Activated naive CD8-positive, alpha-beta T cell (primary cell): ENCODE results near the gene SH3GL1.
A peak's percentile ranks its signal among the peaks of the same experiment; 100 is the strongest.

Experiments used
- H3K27ac Mint-ChIP-seq: one replicate; pipeline ENCODE4 v1.8.0; 2021; ENCODE audit warnings: mixed read lengths
- H3K27me3 Mint-ChIP-seq: one replicate; pipeline ENCODE4 v1.8.0; 2021; ENCODE audit warnings: mixed read lengths
- H3K36me3 Mint-ChIP-seq: one replicate; pipeline ENCODE4 v1.8.0; 2021; ENCODE audit warnings: mixed read lengths
- H3K4me1 Mint-ChIP-seq: one replicate; pipeline ENCODE4 v1.8.0; 2021; ENCODE audit warnings: low read depth, mixed read lengths
- H3K4me3 Mint-ChIP-seq: one replicate; pipeline ENCODE4 v1.8.0; 2021; ENCODE audit warnings: mild to moderate bottlenecking, mixed read lengths
- H3K9me3 Mint-ChIP-seq: one replicate; pipeline ENCODE4 v1.8.0; 2021; ENCODE audit warnings: low read depth, mixed read lengths

Gene SH3GL1

DNA sequence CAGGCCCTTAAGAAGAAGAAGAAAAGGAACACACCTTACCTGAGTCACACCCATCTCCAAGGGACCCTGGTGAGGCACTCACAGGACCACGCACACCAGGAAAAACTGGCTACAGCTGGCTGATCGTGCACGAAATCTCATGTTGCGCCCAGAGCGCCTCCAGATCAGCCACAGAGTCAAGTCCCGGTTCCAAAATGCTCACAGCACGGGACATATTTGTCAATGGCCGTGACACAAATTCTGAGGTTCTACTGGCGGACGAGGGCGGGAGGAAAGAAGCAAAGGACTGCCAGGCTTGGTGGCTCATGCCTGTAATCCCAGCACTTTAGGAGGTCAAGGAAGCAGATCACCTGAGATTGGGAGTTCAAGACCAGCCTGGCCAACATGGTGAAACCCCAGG lies 21.5 kb downstream of the SH3GL1 start:
- Mint-ChIP-seq H3K4me3 (peak overlapping the region; percentile 80), H3K36me3 (no peaks in the 10 kb centered on the region), H3K4me1 (peaks cover 57% of the 10 kb centered on the region), H3K27me3 (no peaks in the 10 kb centered on the region), H3K27ac (peak overlapping the region; percentile 91), H3K9me3 (no peaks in the 10 kb centered on the region)

DNA sequence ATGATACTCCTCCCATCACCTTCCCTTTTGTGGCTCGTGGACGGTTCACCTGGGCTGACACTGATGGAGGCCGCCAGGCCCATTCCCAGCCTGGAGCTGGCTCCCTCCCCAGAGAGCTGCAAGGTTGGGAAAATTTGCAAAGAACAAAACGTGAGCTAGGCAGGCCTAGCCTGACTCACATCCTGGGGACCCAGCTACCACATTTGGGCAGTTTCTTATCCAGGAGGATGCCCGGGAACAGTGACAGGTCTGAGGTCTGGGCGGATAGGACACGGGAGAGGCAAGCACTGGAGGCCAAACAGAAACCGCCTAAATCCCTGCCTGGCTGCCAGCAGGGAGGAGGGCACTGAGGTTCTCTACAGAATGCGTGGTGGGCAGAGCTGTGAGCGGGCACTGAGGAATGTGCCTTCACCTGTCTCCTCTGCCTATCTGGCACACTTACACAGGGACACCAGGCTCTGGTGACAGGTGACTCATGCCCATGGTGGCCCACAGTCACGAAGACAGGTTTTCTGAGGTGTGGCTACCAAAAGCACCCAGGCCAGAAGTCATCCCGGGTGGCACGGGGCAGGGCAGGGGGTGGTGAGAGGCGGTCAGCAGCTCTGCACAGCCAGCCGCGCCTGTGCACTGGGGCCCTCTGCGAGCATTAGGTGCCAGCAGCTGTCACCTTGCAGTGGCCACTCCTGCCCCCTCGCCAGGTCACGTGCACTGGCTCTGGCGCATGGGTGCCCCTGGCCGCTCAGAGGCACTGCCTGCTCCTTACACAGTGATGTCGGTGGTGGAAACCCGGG lies 23.2 kb downstream of the SH3GL1 start:
- H3K4me1 Mint-ChIP-seq, result peaks cover 60% of the 10 kb centered on the region
- no peaks in the 10 kb centered on the region for H3K36me3 Mint-ChIP-seq
- no peak overlapping the region for H3K27ac Mint-ChIP-seq
- H3K4me3 Mint-ChIP-seq, result no peak overlapping the region
- H3K9me3 Mint-ChIP-seq, result no peaks in the 10 kb centered on the region
- no peaks in the 10 kb centered on the region for H3K27me3 Mint-ChIP-seq

DNA sequence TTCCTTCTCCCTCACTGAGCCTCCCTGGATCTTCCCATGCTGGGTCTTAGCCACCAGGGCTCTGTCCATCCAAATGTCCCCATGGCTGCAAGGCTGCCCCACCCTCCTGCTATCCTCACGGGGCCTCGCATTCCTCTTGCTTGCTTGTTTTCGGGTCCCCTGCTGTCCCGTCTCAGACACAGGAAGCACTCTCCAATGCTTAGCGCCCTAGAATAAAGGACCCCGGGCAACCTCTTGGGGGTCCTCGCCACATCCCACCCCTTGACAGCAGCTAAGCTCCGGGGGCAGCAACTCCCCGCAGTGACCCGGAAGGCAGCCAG lies 23.7 kb downstream of the SH3GL1 start:
- Mint-ChIP-seq H3K27ac (no peak overlapping the region), H3K27me3 (no peaks in the 10 kb centered on the region), H3K4me3 (no peak overlapping the region), H3K9me3 (no peaks in the 10 kb centered on the region), H3K36me3 (no peaks in the 10 kb centered on the region), H3K4me1 (peaks cover 60% of the 10 kb centered on the region)

DNA sequence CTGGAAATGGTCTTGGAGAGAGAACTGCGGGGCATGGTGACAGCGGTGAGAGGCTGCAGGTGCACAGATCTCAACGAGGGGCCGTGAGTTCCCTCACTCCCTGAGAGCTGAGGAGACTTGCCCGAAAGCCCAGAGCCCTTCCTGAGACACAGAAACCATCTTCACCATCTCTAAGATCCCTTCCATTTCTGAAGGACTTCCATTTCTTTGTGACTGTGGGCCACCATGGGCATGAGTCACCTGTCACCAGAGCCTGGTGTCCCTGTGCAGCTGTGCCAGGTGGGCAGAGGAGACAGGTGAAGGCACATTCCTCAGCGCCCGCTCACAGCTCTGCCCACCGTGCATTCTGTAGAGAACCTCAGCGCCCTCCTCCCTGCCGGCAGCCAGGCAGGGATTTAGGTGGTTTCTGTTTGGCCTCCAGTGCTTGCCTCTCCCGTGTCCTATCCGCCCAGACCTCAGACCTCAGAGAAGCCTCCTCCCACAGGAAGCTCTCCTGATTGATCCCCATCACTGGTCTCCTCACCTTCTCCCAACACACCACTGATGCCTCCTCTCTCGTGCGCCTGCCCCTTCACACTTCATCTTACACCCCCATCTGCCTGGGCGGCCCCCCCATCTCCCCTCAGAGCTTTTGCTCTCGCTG lies 24.2 kb downstream of the SH3GL1 start:
- Mint-ChIP-seq H3K4me1 (peaks cover 61% of the 10 kb centered on the region), H3K27me3 (no peaks in the 10 kb centered on the region), H3K9me3 (no peaks in the 10 kb centered on the region), H3K36me3 (no peaks in the 10 kb centered on the region), H3K4me3 (no peak overlapping the region), H3K27ac (peak overlapping the region; percentile 28)

DNA sequence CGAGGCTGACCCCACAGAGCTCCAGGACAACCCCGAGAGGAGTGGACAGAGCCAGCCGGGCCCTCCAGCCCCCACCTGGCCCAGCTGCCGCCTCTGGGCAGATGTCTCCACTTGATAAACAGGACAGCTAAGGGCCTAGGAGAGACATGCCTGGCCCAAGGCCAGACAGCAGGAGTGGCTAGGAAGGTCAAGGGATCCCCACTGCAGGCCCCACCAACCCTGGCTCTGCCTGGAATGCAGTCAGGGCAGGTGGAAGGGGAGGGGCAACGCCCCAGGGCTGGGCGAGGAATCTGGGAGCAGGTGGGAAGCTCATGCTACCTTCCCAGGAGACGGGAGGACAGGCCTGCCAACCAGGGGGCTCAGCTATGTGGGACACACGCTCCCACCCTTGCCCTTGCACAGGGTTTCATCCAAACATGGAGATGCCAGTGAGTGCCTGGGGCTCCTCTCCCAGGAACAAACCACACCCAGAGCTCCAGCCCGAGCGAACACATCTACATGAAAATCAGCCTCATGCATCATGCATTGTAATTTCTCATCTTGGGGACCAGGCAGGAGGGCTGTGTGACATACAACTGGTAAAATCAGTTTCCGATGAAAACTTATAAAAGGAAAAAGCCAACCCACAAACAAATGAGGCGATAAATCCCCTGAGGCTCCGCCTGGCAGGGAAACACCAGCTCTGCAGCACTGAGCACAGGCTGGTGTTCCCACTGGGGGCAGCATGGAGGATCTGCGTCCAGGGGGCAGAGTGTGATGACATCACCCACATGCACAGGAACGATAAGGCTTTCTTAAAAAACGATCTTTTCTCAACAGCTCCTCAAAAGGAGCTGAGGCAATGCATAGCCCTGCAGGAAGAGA lies 25.0 kb downstream of the SH3GL1 start:
- H3K27me3 Mint-ChIP-seq, result no peaks in the 10 kb centered on the region
- no peaks in the 10 kb centered on the region for H3K36me3 Mint-ChIP-seq
- H3K9me3 Mint-ChIP-seq, result no peaks in the 10 kb centered on the region
- peaks cover 62% of the 10 kb centered on the region for H3K4me1 Mint-ChIP-seq
- H3K27ac Mint-ChIP-seq, result no peak overlapping the region
- H3K4me3 Mint-ChIP-seq, result no peak overlapping the region

DNA sequence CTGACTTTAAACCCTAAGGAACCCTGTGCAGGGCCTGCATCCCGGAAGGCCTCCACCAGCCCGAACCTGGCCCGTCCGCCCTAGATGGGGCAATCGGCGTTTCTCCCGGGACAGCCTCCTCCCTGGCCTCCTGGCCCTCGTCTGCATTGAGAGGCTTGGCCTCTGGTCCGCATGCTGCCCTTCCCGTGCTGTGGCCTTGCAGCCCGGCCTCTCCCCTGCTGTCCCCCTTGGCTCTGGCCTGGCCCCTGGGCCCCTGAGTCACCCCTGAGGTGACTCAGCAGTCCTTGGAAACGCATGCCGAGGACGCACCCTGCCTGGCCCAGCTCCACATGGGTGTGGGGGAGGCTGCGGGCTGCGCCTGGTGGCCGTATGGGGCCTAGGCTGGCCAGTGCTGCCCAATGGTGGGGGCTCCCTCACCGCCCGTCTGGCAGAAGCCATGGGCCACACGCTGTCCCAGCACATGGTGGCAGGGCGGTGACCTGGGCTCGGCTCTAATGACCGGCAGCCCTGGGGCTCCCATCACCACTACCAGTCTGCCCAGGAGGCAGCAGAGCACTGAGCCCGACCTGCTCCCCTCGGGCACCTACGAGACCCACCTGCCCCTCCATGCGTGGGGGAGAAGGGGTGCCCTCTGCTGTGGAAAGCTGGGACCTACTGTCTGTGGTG lies 25.7 kb downstream of the SH3GL1 start:
- Mint-ChIP-seq H3K27ac (no peak overlapping the region), H3K4me3 (no peak overlapping the region), H3K9me3 (no peaks in the 10 kb centered on the region), H3K27me3 (no peaks in the 10 kb centered on the region), H3K4me1 (peaks cover 61% of the 10 kb centered on the region), H3K36me3 (no peaks in the 10 kb centered on the region)

DNA sequence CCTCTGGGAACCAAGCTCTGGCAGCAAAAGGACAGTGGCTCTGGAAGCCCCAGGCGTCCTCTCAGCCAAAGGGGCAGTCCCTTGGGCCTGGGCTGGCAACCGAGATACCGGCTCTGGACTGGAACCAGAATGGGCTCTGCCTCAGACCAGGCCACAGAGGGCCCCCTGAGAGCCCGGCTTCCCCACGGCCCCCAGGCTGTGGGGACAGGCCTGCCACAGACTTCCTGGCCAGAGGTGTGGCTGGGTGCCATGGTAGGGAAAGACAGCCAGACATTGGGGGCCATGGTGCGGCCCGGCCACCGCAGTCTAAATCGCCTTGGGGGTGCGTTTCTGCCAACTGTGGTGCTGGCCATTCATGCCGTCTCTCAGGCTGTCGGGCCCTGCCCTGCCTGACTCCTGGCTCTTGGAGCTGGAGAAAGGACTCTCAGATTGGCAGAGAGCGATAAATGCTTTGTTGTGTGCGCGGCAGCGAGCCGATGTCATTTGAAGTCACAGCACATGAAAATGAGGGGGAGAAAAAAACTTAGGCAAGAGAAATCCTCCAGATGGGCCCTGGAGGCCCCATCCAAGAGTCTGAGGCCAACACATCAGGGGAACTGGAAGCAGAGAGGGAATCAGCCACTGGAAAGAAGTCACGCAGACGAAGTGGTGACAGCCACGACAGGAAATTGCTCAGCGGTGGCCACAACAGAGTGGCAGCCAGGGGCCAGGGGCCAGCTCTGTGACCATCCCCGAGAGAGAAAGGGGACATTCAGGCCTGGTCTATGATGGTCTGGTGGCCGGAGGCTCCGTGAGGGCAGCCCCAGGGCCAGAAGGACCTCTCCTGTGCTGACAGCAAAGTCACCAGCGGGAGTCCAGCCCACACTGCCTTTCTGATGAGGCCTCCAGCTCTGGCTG lies 26.5 kb downstream of the SH3GL1 start:
- Mint-ChIP-seq H3K9me3 (no peaks in the 10 kb centered on the region), H3K4me1 (peaks cover 58% of the 10 kb centered on the region), H3K27ac (peak overlapping the region; percentile 68), H3K27me3 (no peaks in the 10 kb centered on the region), H3K36me3 (no peaks in the 10 kb centered on the region), H3K4me3 (no peak overlapping the region)

DNA sequence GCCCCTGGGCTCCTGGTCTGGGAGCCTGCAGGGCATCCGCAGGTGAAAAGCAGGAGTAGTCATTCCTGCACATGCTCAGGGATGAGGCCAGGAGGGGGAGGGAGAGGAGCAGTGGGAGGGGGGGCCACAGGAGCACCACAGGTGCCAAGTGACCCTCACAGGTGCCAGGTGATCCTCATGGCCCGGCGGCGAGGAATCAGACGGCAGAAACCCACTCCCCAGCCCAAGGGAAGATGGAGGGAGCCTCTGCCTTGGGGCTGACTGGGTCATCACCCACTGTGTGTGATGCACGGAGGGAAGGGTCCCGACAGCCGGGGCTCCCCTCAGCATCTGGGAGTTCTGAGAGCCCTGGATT lies 27.4 kb downstream of the SH3GL1 start:
- peaks cover 60% of the 10 kb centered on the region for H3K4me1 Mint-ChIP-seq
- H3K27me3 Mint-ChIP-seq, result no peaks in the 10 kb centered on the region
- no peaks in the 10 kb centered on the region for H3K36me3 Mint-ChIP-seq
- H3K4me3 Mint-ChIP-seq, result no peak overlapping the region
- no peaks in the 10 kb centered on the region for H3K9me3 Mint-ChIP-seq
- no peak overlapping the region for H3K27ac Mint-ChIP-seq

DNA sequence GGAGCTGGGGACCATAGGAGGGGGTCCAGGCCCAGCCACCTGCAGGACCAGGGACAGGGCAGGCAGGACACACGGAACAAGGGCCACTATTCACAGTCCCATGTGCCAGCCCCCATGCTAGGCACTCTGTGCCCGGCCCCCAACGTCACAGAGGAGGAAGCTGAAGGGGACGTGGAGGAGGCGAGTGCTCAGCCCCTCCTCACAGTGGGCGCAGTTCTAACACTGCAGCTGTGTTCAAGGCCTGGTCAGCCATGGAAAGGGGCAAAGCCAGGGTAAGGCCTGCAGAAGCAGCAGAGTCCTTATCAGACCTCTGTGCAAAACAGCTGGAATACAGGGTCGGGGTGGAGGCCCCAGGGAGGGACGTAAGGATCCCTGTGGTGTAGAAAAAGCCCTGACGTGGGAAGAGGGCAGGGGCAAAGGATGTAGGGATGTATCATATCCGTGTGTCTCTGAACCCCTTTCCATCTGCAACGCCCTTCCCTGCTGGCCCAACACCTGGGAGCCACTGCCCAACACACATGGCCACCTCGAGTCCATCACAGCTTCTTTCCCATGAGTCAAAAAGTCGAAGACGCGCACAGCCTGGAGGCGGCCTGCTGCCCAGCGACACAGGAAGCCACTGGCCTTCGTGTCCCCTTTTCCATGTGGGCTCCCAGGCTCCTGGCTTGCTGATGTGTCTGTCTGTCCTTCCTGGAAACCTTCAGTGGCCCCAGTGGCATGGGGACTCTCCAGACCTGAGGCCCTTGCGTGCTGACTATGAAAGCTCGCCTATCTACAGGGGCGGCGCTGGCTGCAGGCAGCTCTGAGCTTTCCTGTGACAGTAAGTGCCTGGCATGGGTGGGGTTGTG lies 28.0 kb downstream of the SH3GL1 start:
- H3K36me3 Mint-ChIP-seq, result no peaks in the 10 kb centered on the region
- peaks cover 60% of the 10 kb centered on the region for H3K4me1 Mint-ChIP-seq
- H3K9me3 Mint-ChIP-seq, result no peaks in the 10 kb centered on the region

DNA sequence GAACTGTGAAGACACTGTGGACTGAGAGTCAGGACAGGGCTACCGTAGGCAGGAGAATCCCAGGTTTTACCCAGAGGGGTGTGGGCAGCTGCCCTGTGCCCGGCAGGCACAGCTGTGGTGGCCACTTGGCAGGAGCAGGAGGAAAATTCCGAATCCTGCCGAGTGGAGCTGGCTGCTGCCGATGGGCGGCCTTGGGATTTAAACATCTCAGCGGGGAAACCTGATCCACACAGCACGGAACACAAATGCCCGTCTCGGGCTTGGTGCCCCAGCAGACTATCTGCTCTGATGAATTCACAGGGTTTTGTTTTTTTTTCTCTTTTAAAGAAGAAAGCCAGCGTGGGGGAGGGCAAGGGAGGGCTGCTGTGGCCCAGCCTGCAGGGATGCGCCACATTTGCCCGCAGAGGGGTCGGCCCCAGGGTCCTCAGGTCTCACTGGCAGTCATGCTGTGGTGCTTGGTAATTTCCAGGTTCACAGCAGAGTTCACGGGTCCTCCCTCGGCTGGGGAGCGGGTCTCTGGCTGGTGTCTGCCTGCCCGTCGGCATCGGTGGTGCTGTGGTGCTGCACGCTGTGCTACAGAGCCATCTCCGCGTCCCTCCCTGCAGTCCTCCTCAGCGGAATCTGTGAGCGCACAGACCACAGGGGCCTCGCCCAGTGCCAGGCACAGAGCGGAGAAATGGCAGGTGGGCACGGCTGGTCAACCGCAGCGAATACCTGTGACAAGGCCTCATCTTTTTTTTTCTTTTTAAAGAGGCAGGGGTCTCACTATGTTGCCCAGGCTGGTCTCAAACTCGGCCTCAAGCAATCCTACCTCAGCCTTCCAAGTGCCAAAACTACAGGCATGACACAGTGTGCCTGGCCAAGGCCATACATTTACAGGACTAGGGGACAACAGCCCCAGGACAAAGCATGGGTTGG lies 28.8 kb downstream of the SH3GL1 start:
- H3K27ac Mint-ChIP-seq, result peak overlapping the region; percentile 50

More for the DNA sequence above, 28.0 kb downstream of the SH3GL1 start:
- Mint-ChIP-seq H3K27ac (no peak overlapping the region), H3K27me3 (no peaks in the 10 kb centered on the region), H3K4me3 (no peak overlapping the region)

DNA sequence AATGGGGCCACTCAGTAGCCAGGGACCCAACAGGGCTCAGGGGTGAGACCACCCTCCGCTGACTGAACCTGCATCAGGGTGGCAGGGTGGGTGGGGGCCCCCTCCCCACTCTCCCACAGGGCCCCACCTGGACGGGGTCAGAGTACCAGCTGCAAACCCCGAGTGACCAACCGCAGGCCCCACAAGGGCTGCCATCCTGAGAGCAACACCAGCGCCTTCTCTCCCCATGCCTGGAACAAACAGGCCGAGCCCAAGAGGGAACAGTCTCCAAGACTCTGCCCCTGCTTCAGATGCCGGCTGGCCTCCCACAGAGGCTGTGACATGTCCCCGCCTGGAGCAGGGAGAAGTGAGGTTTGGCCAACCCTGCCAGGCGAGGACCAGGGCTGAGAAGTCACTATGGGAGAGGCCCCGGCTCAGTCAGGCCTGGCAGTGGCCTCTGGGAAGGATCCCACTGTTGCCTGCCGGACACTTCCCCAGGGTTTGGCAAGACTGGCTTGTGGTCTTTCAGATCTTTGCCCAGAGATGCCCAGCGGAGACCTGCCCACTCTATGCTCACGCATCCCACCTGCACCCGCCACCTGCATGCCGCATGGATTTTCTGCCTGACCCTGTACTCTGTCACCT lies 29.8 kb downstream of the SH3GL1 start:
- H3K4me1 Mint-ChIP-seq, result peaks cover 43% of the 10 kb centered on the region
- H3K36me3 Mint-ChIP-seq, result no peaks in the 10 kb centered on the region
- H3K9me3 Mint-ChIP-seq, result no peaks in the 10 kb centered on the region
- no peaks in the 10 kb centered on the region for H3K27me3 Mint-ChIP-seq
- H3K27ac Mint-ChIP-seq, result peak overlapping the region; percentile 54
- H3K4me3 Mint-ChIP-seq, result peak overlapping the region; percentile 38

More for the DNA sequence above, 28.8 kb downstream of the SH3GL1 start:
- Mint-ChIP-seq H3K27me3 (no peaks in the 10 kb centered on the region), H3K4me1 (peaks cover 53% of the 10 kb centered on the region), H3K36me3 (no peaks in the 10 kb centered on the region), H3K4me3 (no peak overlapping the region), H3K9me3 (no peaks in the 10 kb centered on the region)

DNA sequence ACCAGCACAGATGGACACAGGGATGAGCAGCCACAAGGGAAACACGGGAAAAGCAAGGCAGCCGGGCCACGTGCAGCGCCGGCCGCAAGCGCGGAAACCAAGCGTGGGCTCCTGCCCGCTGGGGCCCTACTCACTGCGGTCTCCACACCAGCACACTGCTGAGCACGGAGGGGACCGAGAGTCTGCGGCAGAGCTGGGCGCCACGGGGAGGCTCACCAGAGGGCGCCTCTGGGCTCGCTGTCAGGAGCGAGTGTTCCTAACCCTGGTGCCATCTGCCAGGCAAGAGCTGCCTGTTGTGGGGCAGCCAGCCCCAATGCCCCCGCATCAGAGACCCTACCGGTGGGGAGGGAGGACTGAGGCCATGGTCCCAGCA lies 30.5 kb downstream of the SH3GL1 start:
- H3K27me3 Mint-ChIP-seq, result no peaks in the 10 kb centered on the region
- H3K9me3 Mint-ChIP-seq, result no peaks in the 10 kb centered on the region
- H3K27ac Mint-ChIP-seq, result peak overlapping the region; percentile 92
- H3K36me3 Mint-ChIP-seq, result no peaks in the 10 kb centered on the region
- H3K4me3 Mint-ChIP-seq, result peak overlapping the region; percentile 83
- peaks cover 42% of the 10 kb centered on the region for H3K4me1 Mint-ChIP-seq
